Renal cortical epithelial cell (primary cell): ENCODE measurements around the gene RBM26. TPM values are rescaled to one million over a fixed set of nuclear protein-coding genes. Genes with fewer than 3 reads are reported as not detected.

Experiments
- DNase-seq: peaks from one replicate; pipeline ENCODE4 v3.0.0-alpha.2; 2011; ENCODE audit warnings: low read depth
- total RNA-seq: library from RNA; depleted of rRNA; stranded (reverse); fragments of >200 nt; gene quantifications from 2 replicates; pipeline ENCODE4 v1.2.3, GENCODE V29; 2014

The RBM26 gene
- 10.9 and 33.0 TPM in 2 replicates for total RNA-seq

DNA sequence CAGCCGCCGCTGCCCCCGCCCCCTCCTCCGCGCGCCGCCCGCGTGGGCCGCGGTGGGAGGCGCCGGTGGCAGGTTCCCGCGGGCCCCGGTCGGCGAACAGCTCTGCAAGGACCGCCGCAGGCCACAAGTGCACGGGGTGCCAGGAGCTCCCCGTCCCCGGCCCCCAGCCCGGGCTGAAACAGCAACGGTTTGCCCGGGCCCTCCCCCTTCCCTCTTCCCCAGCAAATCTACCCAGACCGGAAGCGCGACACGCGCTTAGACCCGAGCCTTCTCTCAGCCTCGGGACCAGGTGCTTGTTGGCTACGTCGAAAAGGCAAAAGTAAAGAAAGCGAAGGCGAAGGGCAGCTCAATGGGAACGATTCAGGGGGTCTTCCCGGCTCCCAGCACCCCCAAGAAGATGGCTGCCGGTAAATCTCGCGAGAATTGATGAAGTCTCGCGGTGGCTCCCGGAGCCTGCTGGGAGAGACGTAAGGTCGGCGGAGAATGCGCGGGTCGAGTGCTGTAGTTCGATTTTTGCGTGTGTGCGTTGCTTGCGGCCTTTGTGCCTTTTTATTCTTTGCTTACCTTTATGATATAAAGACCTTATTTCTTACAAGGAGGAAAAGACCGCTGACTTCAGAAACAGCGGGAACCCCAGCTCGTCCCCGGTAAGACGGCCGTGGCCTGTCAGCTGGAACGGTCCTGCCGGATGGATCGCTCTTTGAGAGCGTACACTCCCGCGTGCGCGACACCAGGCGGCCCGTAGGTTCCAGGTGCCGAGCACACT is at the start of gene RBM26:
Gene RBM26 (minus strand): TSS at position 425 of the 766 bp plus-strand sequence. CDS start 481 bp downstream, outside the sequence.
- peak; percentile 87 for DNase-seq

DNA sequence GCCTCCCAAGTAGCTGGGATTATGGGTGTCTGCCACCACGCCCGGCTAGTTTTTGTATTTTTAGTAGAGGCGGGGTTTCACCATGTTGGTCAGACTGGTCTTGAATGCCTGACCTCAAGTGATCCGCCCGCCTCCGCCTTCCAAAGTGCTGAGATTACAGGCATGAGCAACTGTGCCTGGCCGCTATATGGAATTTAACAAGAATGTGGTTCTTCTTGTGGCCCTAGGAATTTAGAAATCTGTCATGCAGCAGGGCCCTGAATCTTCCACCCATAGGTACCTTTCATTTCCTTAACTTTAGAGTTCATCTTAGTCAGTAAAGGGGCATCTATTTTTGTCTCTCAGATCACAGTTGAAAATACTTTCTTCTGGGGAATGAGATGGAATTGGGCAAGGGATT is 49.3 kb upstream of the RBM26 start:
- DNase-seq: peak; percentile 22

DNA sequence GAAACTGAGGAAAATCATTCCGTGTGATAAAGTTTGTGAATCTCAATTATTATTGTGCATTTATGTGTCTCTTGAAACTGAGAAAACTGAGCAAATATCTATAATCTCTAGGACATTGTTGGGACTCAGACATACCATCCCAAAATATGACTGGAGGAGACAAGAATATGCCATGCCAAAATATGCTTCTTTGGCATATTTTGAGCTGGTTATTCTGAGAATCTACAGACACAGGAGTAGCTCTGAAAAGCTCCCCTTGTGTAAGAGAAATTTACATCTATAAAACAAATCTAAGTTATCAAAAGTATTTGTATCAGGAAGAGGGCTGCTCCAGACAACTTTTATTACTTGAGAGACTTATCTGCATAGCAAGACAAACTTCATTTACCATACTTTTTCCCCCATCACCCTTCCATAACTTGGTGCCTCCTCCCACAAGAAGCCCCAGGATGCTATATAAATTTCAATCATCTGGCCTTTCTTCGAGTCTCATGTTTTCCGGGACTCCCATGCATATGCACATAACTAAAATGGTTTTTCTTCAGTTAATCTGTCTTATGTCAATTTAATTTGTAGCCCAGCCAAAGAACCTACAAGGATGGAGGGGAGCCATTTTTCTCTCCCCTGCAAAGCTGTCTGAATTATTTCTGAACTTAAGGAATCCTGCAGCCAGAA is 46.3 kb upstream of the RBM26 start:
- DNase-seq: no peak

- peak; percentile 95 for DNase-seq
These were observed 45.5 kb upstream of the RBM26 start for GRCh38 chr13:79451500-79451962.

- DNase-seq: no peak
These were observed 44.1 kb upstream of the RBM26 start for GRCh38 chr13:79450110-79450509.

- DNase-seq: peak; percentile 7
These were observed 42.4 kb upstream of the RBM26 start for GRCh38 chr13:79448413-79448812.

DNA sequence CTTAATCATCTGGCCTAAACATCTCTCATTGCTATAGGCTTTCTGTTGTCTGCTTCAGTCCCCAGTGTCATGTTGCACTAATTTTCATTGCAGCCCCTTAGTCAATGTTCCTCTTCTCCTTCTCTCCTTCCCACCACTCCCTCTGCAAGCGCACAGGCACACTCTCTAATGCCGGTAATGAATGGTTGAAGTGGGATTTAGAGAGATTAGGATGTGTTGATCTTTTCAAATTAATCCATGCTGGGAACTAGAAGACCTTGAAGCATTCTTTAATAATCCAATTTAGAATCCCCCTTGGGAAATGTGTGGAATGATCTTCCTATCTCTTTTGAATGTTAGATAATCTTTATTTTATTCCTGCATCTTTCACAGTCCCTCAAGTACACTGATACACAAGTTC is 41.7 kb upstream of the RBM26 start:
- no peak for DNase-seq

- DNase-seq: no peak
These were observed 41.1 kb upstream of the RBM26 start for GRCh38 chr13:79447141-79447540.

GRCh38 chr13:79445968-79446645 is 40.1 kb upstream of the RBM26 start:
- DNase-seq: no peak

- DNase-seq: no peak
These were observed 36.7 kb upstream of the RBM26 start for GRCh38 chr13:79442706-79443105.

DNA sequence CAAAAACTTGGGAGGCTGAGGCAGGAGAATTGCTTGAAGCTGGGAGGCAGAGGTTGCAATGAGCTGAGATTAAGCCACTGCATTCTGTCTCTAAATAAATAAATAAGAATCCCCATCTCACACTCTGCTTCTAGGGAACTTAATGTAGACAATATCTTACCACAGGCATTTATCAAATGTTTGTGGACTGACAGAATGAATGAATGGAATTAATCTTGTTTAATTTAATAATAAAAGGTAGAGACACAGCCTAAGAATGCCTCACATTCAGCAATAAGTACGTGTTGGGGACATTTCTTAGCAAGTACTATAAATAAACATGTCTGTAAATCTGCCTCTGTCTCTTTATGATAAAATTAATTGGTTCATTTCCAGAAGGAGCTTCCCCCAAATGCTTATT is 36.2 kb upstream of the RBM26 start:
- DNase-seq: no peak

DNA sequence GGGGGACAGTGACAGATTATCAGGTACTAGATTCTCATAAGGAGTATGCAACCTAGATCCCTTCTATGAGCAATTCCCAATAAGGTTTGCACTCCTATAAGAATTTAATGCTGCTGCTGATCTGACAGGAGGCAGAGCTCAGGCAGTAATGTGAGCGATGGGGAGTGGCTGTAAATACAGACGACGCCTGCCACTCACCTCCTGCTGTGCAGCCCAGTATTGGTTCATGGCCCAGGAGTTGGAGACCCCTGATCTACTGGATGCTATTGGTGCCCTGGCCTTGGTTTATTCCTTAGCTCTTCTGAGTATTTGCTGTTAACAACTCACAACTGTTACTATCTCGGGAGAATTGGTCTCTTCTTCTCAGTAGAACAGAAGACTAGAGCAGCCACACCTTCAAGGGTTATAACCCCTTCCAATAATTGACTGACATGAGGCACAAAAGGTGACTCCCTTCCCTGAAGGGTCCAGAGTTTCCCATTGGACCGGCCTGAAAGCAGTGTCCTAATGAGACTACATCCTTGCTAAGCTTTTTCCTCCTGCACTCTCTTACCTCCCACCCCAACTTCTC is 35.0 kb upstream of the RBM26 start:
- DNase-seq: no peak

DNA sequence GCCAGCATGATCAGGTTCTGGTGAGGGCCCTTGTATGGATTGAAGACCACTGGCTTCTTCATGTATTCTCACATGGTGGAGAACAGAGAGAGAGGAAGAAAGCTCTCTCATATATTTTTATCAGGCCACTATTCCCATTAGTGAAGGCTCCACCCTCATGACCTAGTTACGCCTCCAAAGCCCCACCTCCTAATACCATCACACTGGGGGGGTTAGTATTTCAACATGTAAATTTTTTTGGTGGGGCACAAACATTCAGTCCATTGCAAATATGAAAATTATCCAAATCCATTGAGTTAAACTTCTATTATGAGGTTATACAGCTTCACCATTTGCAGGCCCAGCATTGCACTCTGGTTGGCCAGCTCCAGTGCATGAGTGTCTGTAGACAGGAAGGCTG is 33.2 kb upstream of the RBM26 start:
- DNase-seq: no peak

GRCh38 chr13:79435561-79435990 is 29.5 kb upstream of the RBM26 start:
- peak; percentile 9 for DNase-seq

GRCh38 chr13:79434556-79434955 is 28.5 kb upstream of the RBM26 start:
- DNase-seq: no peak

DNA sequence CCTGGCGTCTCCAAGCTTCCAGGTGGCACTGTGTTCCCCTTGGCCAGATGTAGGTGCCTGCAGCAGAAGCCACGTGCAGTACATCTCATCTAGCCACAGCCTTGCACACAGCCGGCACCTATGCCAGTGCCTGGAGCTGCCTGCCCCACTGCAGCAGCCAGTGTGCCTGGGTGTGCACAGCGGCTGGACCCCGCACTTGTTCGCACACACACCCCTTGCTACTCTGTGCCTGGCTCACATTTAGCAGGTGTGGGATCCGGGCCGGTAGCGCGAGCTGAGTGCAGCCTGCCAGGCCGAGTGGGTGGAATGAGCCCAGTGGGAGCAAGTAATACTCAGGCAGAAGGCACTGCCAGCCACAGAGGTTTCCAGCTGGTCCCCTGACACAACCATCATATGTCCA is 26.9 kb upstream of the RBM26 start:
- DNase-seq: no peak

DNA sequence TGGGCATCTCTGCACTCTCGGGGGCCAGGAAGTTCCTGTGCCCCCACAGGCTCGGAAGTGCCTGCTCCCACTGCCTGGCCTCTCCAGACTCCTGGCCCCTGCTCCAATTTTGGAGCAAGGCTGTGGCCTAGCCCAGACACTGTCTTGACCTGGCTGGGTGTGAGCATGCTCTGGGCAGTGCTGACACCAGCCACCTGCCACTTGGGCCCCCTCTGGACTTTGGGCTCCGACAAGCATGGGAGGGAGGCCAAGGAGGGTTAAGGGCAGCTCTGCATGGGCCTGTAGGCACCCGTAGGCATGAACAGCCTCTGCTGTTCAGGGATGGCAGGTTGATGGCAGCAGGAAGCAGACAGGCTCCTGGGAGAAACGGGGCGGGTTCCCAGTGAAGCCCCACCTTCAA is 26.0 kb upstream of the RBM26 start:
- no peak for DNase-seq

DNA sequence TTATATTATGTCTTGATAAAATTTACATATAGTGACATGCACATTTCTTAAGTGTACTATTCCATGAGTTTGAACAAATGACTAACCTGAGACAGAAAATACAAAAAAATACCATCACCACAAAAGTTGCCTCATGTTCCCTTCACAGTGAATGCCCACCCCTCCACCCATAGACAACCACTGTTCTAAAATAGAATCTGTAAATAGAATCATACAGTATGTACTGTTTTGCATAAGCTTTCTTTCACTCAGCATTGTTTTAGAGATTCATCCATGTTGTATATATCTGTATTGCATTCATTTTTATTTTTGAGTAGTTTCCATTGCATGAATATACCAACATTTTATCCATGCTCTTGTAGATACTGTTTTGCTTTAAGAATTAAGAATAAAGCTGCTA is 23.3 kb upstream of the RBM26 start:
- DNase-seq: peak; percentile 49

DNA sequence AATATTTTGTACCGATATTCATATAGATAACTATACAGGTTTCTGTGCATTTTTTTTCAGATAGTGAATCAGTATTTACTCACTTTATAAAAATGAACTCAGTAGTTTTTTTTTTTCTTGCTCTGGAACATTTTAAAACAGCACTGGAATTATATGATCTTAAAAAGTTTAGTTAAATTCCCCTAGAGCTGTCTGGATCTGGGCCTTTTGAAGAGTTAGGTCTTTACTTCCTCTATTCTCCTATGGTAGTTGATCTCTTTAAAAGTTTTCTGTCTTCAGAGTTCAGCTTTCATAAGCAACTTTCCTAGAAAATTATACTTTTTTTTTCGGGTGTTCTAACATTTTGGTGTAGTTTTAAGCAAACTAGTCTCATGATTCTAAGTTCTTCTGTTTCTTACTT is 21.8 kb upstream of the RBM26 start:
- no peak for DNase-seq

DNA sequence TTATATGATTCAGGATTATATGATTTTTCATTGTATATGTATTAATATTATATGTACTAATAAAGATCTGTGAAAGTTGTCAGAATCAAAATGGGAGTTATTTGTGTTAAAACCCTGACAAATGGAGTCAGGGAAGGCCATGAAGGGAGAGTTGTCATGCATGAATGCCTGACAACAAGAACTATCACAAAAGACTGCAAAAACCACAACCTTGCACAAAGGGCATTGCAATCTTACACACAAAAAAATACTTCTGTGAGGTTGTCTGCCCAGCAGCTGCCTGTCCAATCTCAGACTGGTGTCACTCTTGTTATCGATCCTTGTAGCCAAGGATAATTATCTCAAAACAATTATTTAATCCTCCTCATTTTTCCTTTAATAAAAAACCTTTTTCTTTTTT is 21.2 kb upstream of the RBM26 start:
- peak; percentile 81 for DNase-seq

GRCh38 chr13:79423801-79424642 is 18.0 kb upstream of the RBM26 start:
- DNase-seq: peak; percentile 75
